Measurements from ENCODE around the gene DGKZ.

Gene DGKZ

GRCh38 chr11:46335890-46336562 lies 11.2 kb upstream of the DGKZ start:
- Mint-ChIP-seq H3K27ac (peak overlapping the region; percentile 92), H3K4me3 (peak overlapping the region; percentile 16), H3K27me3 (no peaks in the 10 kb centered on the region), H3K9me3 (no peaks in the 10 kb centered on the region), H3K4me1 (peaks cover 81% of the 10 kb centered on the region), H3K36me3 (no peaks in the 10 kb centered on the region)

DNA sequence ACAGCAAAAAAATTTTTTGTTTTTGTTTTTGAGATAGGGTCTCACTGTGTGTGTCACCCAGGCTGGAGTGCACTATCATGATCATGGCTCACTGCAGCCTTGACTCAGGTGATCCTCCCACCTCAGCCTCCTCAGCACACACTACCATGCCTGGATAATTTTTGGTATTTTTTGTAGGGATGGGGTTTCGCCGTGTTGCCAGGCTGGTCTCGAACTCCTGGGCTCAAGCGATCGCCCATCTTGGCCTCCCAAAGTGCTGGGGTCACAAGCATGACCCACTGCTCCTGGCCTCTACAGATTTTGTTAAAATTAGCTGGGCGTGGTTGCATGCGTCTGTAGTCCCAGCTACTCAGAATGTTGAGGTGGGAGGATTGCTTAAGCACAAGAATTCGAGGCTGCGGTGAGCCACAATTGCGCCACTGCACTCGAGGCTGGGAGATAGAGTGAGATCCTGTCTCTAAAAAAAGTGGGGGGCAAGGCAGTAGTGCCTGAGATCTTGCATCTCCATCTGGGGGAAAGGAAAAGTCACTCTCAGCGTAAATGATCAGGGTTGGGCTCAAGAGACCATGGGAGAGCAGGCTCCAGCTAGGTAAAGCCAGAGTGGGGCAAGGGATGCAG lies 10.6 kb upstream of the DGKZ start:
- Mint-ChIP-seq H3K4me3 (no peak overlapping the region), H3K4me1 (peaks cover 81% of the 10 kb centered on the region), H3K27me3 (no peaks in the 10 kb centered on the region), H3K36me3 (no peaks in the 10 kb centered on the region), H3K9me3 (no peaks in the 10 kb centered on the region), H3K27ac (peak overlapping the region; percentile 51)

GRCh38 chr11:46337626-46338345 lies 9.5 kb upstream of the DGKZ start:
- Mint-ChIP-seq H3K27ac (peak overlapping the region; percentile 46), H3K4me3 (no peak overlapping the region), H3K4me1 (peaks cover 85% of the 10 kb centered on the region), H3K27me3 (no peaks in the 10 kb centered on the region), H3K36me3 (no peaks in the 10 kb centered on the region), H3K9me3 (no peaks in the 10 kb centered on the region)

DNA sequence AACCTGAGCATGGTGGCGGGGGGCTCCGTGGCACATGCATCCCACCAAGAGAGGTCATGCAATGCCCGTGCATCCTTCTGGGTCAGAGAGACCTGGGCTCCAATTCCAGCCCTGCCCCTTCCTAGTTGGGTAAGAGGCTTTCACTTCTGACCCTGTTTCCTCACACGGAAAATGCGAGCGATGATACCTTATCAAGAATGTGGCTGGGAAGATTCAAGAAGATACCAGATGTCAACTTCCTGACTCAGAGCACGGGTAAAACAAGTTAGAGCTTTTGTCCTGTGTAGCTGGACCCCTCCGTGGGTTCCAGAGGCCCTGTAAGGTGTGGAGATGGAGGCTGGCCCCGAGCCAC lies 8.7 kb upstream of the DGKZ start:
- H3K27ac Mint-ChIP-seq: peak overlapping the region; percentile 68
- H3K27me3 Mint-ChIP-seq: no peaks in the 10 kb centered on the region
- H3K4me1 Mint-ChIP-seq: peaks cover 90% of the 10 kb centered on the region
- no peaks in the 10 kb centered on the region for H3K9me3 Mint-ChIP-seq
- H3K4me3 Mint-ChIP-seq: no peak overlapping the region
- no peaks in the 10 kb centered on the region for H3K36me3 Mint-ChIP-seq

DNA sequence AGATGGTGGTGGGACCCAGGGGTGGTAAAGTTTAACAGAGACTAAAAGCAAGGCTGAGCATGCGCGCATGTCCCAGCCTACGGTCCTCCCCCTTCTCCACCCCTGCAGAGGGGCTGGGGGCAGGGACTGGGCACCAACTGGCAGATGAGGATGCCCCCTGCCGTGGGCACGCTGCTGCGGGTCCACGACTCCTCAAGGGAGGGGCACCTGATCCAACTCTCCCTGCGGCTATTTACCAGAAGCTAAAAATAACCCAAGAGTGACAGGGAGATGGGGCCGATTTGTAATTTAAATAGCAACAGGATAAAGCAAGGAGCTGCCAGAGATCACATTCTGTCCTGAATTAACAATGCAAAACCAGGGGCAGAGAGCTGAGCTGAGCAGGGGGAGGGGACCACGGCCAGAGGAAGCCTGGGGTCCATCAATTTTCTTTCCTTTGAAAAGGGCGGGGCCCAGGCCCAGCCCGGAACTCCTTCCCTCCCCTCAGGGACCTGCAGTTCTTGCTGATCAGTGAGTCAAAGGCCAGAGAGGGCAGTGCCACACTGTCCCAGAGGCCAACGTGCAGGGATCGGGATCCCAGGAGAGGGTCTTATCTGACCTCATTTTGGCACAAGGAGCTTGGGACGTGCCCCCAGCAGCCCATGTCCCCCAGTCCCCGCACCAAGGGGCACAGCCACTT lies 8.1 kb upstream of the DGKZ start:
- Mint-ChIP-seq H3K27me3 (no peaks in the 10 kb centered on the region), H3K9me3 (no peaks in the 10 kb centered on the region), H3K27ac (no peak overlapping the region), H3K4me3 (no peak overlapping the region), H3K4me1 (peaks cover 90% of the 10 kb centered on the region), H3K36me3 (no peaks in the 10 kb centered on the region)

- no peak overlapping the region for H3K4me3 Mint-ChIP-seq
- H3K9me3 Mint-ChIP-seq: no peaks in the 10 kb centered on the region
- peak overlapping the region; percentile 24 for H3K27ac Mint-ChIP-seq
- peaks cover 90% of the 10 kb centered on the region for H3K4me1 Mint-ChIP-seq
- H3K36me3 Mint-ChIP-seq: no peaks in the 10 kb centered on the region
- H3K27me3 Mint-ChIP-seq: no peaks in the 10 kb centered on the region
These were observed 7.4 kb upstream of the DGKZ start for GRCh38 chr11:46339816-46340215.

DNA sequence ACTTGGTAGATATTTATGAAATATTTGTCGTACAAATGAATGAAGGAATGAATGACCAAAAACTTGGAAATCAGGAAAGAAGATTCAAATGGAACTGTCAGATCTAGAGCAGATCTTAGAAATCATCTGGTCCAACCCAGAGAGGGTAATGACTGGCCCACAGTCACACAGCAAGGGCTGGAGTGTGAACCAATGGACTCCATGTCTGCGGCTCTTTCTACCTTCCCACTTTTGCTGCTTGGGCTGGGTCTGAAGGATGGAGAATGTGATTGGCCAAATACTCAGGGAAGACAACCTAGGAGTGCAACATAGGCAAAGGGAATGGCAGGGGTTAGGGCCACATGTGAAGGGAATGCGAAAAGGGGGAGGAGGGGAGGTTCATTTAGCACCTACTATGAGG lies 5.8 kb upstream of the DGKZ start:
- H3K4me1 Mint-ChIP-seq: peaks cover 90% of the 10 kb centered on the region
- H3K9me3 Mint-ChIP-seq: no peaks in the 10 kb centered on the region
- peak overlapping the region; percentile 71 for H3K27ac Mint-ChIP-seq
- H3K4me3 Mint-ChIP-seq: peak overlapping the region; percentile 47
- H3K36me3 Mint-ChIP-seq: no peaks in the 10 kb centered on the region
- H3K27me3 Mint-ChIP-seq: no peaks in the 10 kb centered on the region

DNA sequence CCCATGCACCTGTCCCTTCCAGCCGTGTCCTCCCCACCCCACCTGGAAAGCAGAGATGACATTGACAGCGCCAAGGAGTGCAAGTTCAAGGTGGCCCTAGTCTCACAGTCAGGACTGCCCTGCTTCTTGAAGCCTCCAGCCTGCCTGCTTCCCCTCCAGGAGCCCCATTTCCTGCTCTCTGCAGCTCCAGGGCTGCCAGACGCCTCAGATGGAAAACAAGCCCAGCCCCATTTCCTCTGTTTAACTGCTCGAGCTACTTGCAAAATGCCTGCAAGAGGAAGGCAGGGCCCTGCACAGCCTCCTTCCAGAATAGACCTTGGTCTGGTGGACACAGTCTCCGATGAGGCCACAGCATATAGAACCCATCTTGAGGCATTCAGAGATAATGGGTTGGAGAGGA lies 5.0 kb upstream of the DGKZ start:
- Mint-ChIP-seq H3K27me3 (no peaks in the 10 kb centered on the region), H3K9me3 (no peaks in the 10 kb centered on the region), H3K4me1 (peaks cover 90% of the 10 kb centered on the region), H3K27ac (peak overlapping the region; percentile 73), H3K36me3 (no peaks in the 10 kb centered on the region), H3K4me3 (no peak overlapping the region)

- Mint-ChIP-seq H3K9me3 (no peaks in the 10 kb centered on the region), H3K27me3 (no peaks in the 10 kb centered on the region), H3K4me3 (no peak overlapping the region), H3K4me1 (peaks cover 78% of the 10 kb centered on the region), H3K27ac (peak overlapping the region; percentile 1), H3K36me3 (no peaks in the 10 kb centered on the region)
These were observed 3.7 kb upstream of the DGKZ start for GRCh38 chr11:46343520-46343919.

DNA sequence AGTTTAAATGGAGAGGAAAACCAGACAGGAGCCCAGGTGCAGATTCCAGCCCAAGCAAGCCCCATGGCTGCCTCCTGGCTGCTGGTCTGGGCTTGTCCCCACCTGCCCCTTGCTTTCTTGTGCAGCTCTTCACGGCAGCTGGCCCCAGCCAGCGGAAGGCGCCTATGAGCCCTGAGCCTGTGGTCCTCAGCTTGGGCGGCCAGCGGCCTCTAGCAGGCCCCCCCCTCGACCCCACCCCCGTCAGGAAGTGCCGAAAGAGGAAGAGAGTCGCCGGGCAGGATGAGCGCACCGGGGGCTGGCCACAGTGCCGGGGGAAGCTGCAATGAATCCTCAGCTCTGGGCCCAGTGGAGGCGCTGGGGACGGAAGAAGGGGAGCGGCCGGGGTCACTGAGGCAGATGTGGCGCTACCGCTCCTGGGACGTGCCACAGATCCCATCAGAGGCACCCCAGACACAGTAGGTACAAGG lies 2.1 kb upstream of the DGKZ start:
- Mint-ChIP-seq H3K4me1 (peaks cover 79% of the 10 kb centered on the region), H3K27ac (peak overlapping the region; percentile 80), H3K9me3 (no peaks in the 10 kb centered on the region), H3K36me3 (no peaks in the 10 kb centered on the region), H3K4me3 (peak overlapping the region; percentile 90), H3K27me3 (no peaks in the 10 kb centered on the region)

GRCh38 chr11:46345881-46346484 lies 1.3 kb upstream of the DGKZ start:
- peak overlapping the region; percentile 80 for H3K27ac Mint-ChIP-seq
- no peaks in the 10 kb centered on the region for H3K36me3 Mint-ChIP-seq
- no peaks in the 10 kb centered on the region for H3K9me3 Mint-ChIP-seq
- H3K27me3 Mint-ChIP-seq: no peaks in the 10 kb centered on the region
- peak overlapping the region; percentile 90 for H3K4me3 Mint-ChIP-seq
- peaks cover 84% of the 10 kb centered on the region for H3K4me1 Mint-ChIP-seq

DNA sequence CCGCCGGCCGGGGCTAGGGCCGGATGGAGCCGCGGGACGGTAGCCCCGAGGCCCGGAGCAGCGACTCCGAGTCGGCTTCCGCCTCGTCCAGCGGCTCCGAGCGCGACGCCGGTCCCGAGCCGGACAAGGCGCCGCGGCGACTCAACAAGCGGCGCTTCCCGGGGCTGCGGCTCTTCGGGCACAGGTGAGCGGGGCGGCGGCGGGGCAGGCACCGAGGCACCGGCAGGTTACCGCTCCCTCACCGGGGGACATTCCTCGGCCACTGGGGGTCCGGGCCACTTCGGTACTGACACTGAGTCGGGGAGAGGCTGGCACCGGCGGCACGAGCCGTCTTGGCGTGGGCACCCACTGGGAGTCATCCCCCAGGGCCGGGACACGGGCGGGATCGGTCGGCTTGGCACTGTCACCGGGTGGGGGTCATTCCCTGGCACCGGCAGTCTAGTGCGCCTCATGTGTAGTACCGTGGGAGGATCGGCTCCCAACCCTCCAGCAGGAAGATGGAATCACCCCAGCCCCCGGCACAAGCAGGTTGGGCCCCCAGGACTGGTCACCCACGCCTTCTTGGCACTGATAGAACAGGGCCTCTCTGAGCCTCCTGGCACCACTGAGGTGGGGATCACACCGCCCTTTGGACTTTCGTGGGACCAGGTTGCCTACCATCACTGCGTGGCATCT lies 511 bp downstream of the DGKZ start:
- peaks cover 82% of the 10 kb centered on the region for H3K4me1 Mint-ChIP-seq
- peak overlapping the region; percentile 97 for H3K4me3 Mint-ChIP-seq
- no peaks in the 10 kb centered on the region for H3K27me3 Mint-ChIP-seq
- no peaks in the 10 kb centered on the region for H3K36me3 Mint-ChIP-seq
- no peaks in the 10 kb centered on the region for H3K9me3 Mint-ChIP-seq
- H3K27ac Mint-ChIP-seq: peak overlapping the region; percentile 96

- Mint-ChIP-seq H3K36me3 (no peaks in the 10 kb centered on the region), H3K9me3 (no peaks in the 10 kb centered on the region), H3K4me3 (peak overlapping the region; percentile 97), H3K4me1 (peaks cover 82% of the 10 kb centered on the region), H3K27me3 (no peaks in the 10 kb centered on the region), H3K27ac (peak overlapping the region; percentile 96)
These were observed 1.5 kb downstream of the DGKZ start for GRCh38 chr11:46348566-46349401.

DNA sequence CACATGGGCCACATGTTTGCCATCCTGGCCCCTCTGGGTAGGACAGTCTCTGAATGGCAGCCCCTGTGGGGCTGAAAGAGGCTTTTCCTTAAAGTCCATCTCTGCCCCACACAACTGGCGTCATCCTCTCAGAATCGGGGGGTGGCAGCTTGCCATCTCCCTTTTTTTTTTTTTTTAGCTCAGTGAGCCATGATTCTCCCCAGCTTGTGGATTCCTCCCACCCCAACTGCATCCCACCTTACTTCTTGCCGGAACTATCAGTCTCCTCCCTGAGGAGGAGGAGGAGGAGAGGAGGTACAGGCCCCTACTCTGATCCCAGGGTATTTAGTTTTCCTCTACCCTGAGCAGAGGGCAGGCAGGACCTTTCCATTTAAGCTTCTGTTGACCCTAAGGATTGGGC lies 3.4 kb downstream of the DGKZ start:
- Mint-ChIP-seq H3K36me3 (no peaks in the 10 kb centered on the region), H3K27me3 (no peaks in the 10 kb centered on the region), H3K27ac (peak overlapping the region; percentile 88), H3K4me3 (peak overlapping the region; percentile 85), H3K4me1 (peaks cover 79% of the 10 kb centered on the region), H3K9me3 (no peaks in the 10 kb centered on the region)

Data from activated naive CD4-positive, alpha-beta T cell treated with anti-CD3 and anti-CD28 coated beads, Interleukin-2, amount 50 U/mL, for 24 hours (primary cell).